Measurements from ENCODE around the gene NPAS4.

- TF ChIP-seq CTCF (IDR thresholded peaks at IDR 0.05) (no peak), POLR2A (IDR thresholded peaks at IDR 0.05) (no peak)
These were observed 42.1 kb downstream of the NPAS4 start for GRCh38 chr11:66462911-66463310.
